MM.1S (cell line): ENCODE results near the gene GIMAP4.

Source experiments
- DNase-seq: peaks from one replicate; pipeline ENCODE4 v3.0.0-alpha.2; 2015
- H2AFZ ChIP-seq: fragments of 300-600 bp; sonication (generic); 2 replicates; pipeline ENCODE4 v1.6.0; 2016; ENCODE audit warnings: antibody characterized with exemption, low read length
- H3F3A ChIP-seq: fragments of 300-600 bp; sonication (generic); 2 replicates; pipeline ENCODE4 v1.6.1; 2016; ENCODE audit warnings: mild to moderate bottlenecking, antibody characterized with exemption, low read length, moderate library complexity, mixed read lengths; ENCODE audit not compliant: insufficient read depth
- H3K27ac ChIP-seq: fragments of 300-600 bp; sonication (generic); 2 replicates; pipeline ENCODE4 v1.5.1; 2016; ENCODE audit warnings: mild to moderate bottlenecking, low read length
- H3K27me3 ChIP-seq: fragments of 300-600 bp; sonication (generic); replicated peaks from 2 replicates; pipeline ENCODE4 v1.6.0; 2016; ENCODE audit warnings: low read length; ENCODE audit not compliant: insufficient read depth
- H3K36me3 ChIP-seq: fragments of 300-600 bp; sonication (generic); replicated peaks from 2 replicates; pipeline ENCODE4 v1.6.1; 2016; ENCODE audit warnings: mild to moderate bottlenecking, low read length, mixed read lengths; ENCODE audit not compliant: insufficient read depth
- H3K4me1 ChIP-seq: fragments of 300-600 bp; sonication (generic); 2 replicates; pipeline ENCODE4 v1.6.1; 2016; ENCODE audit warnings: low read length, mixed read lengths
- H3K4me2 ChIP-seq: fragments of 300-600 bp; sonication (generic); 2 replicates; pipeline ENCODE4 v1.6.0; 2016; ENCODE audit warnings: low read depth, low read length
- H3K4me3 ChIP-seq: fragments of 300-600 bp; sonication (generic); 2 replicates; pipeline ENCODE4 v1.5.1; 2016; ENCODE audit warnings: low read length, mixed read lengths
- H3K79me2 ChIP-seq: fragments of 300-600 bp; sonication (generic); 2 replicates; pipeline ENCODE4 v1.6.1; 2016; ENCODE audit warnings: mixed run types, low read length, mixed read lengths
- H3K9ac ChIP-seq: fragments of 300-600 bp; sonication (generic); 2 replicates; pipeline ENCODE4 v1.6.1; 2016; ENCODE audit warnings: low read length, mixed read lengths
- H3K9me2 ChIP-seq: fragments of 300-600 bp; sonication (generic); replicated peaks from 2 replicates; pipeline ENCODE4 v1.6.1; 2016; ENCODE audit warnings: mild to moderate bottlenecking, low read length, mixed read lengths; ENCODE audit not compliant: insufficient read depth
- H3K9me3 ChIP-seq: fragments of 300-600 bp; sonication (generic); replicated peaks from 2 replicates; pipeline ENCODE4 v1.6.1; 2016; ENCODE audit warnings: mild to moderate bottlenecking, low read length, mixed read lengths; ENCODE audit not compliant: insufficient read depth
- H4K20me1 ChIP-seq: fragments of 300-600 bp; sonication (generic); 2 replicates; pipeline ENCODE4 v1.6.1; 2016; ENCODE audit warnings: mild to moderate bottlenecking, low read length, moderate library complexity, mixed read lengths; ENCODE audit not compliant: insufficient read depth
- CTCF ChIP-seq: fragments of 300-600 bp; sonication (generic); IDR thresholded peaks from 2 replicates; pipeline ENCODE4 v1.5.1; 2016; ENCODE audit warnings: antibody characterized with exemption, low read length, mixed read lengths
- EZH2 ChIP-seq: fragments of 300-600 bp; sonication (generic); optimal IDR thresholded peaks from 2 replicates; pipeline ENCODE3; 2017; ENCODE audit warnings: low read depth, mild to moderate bottlenecking, antibody characterized with exemption, low read length, mixed read lengths
- EZH2phosphoT487 ChIP-seq: fragments of 300-600 bp; sonication (generic); IDR thresholded peaks from 2 replicates; pipeline ENCODE4 v1.6.1; 2018; ENCODE audit warnings: antibody characterized with exemption, low read length

The GIMAP4 gene

GRCh38 chr7:150565239-150565638 lies 2.0 kb upstream of the GIMAP4 start:
- Histone ChIP-seq H3K9me3 (no peaks in the 10 kb centered on the region), H2AFZ (no peak overlapping the region), H4K20me1 (no peaks in the 10 kb centered on the region), H3K4me2 (no peak overlapping the region), H3K9ac (no peak overlapping the region), H3F3A (no peaks in the 10 kb centered on the region), H3K9me2 (no peaks in the 10 kb centered on the region), H3K79me2 (no peaks in the 10 kb centered on the region), H3K36me3 (no peaks in the 10 kb centered on the region), H3K27ac (no peak overlapping the region), H3K27me3 (no peaks in the 10 kb centered on the region), H3K4me1 (no peaks in the 10 kb centered on the region), H3K4me3 (no peak overlapping the region)
- TF ChIP-seq EZH2, result no peak
- no peak for TF ChIP-seq EZH2phosphoT487
- TF ChIP-seq CTCF, result no peak
- no peak for DNase-seq

- Histone ChIP-seq H4K20me1 (no peaks in the 10 kb centered on the region), H3K36me3 (no peaks in the 10 kb centered on the region), H3K9me2 (no peaks in the 10 kb centered on the region), H3K27ac (no peak overlapping the region), H3K4me1 (no peaks in the 10 kb centered on the region), H3K27me3 (no peaks in the 10 kb centered on the region), H2AFZ (no peak overlapping the region), H3K4me3 (no peak overlapping the region), H3F3A (no peaks in the 10 kb centered on the region), H3K9me3 (no peaks in the 10 kb centered on the region), H3K4me2 (no peak overlapping the region), H3K79me2 (no peaks in the 10 kb centered on the region), H3K9ac (no peak overlapping the region)
- DNase-seq, result no peak
- TF ChIP-seq EZH2 (no peak), CTCF (no peak), EZH2phosphoT487 (no peak)
Observed at GRCh38 chr7:150566123-150566522, 1.1 kb upstream of the GIMAP4 start.

DNA sequence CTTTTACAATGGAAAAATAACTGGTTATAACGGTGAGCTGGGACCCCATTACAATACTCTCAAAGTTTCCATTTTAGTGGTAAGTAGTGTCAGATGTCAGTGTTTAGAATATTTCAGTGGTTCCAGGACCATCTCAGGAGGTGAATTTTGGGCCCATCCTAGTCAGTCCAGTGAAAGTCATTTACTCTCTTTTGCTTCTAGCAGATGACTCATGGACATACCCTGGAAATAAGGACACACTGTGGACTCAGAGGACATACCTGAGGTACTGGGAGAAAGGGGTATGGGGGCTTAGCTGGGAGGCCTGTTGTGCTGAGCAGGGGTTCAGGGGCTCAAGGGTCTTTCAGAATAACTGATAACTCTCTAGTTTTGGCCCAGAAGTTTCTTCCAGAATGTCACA lies 618 bp upstream of the GIMAP4 start:
- no peaks in the 10 kb centered on the region for H3K79me2 ChIP-seq
- H3F3A ChIP-seq, result no peaks in the 10 kb centered on the region
- H3K27ac ChIP-seq, result no peak overlapping the region
- DNase-seq, result no peak
- no peak overlapping the region for H3K4me2 ChIP-seq
- H3K9me2 ChIP-seq, result no peaks in the 10 kb centered on the region
- H4K20me1 ChIP-seq, result no peaks in the 10 kb centered on the region
- H3K4me3 ChIP-seq, result no peak overlapping the region
- no peaks in the 10 kb centered on the region for H3K27me3 ChIP-seq
- H2AFZ ChIP-seq, result no peak overlapping the region
- TF ChIP-seq EZH2, result no peak
- TF ChIP-seq EZH2phosphoT487, result no peak
- TF ChIP-seq CTCF, result no peak
- H3K4me1 ChIP-seq, result no peaks in the 10 kb centered on the region
- H3K9ac ChIP-seq, result no peak overlapping the region
- no peaks in the 10 kb centered on the region for H3K36me3 ChIP-seq
- no peaks in the 10 kb centered on the region for H3K9me3 ChIP-seq
